Activated naive CD4-positive, alpha-beta T cell treated with anti-CD3 and anti-CD28 coated beads, Interleukin-2, amount 50 U/mL, for 24 hours (primary cell): ENCODE data around the gene RAD51D.

Source experiments
- H3K27ac Mint-ChIP-seq: one replicate; pipeline ENCODE4 v1.8.0; 2021; ENCODE audit warnings: mild to moderate bottlenecking, mixed read lengths
- H3K27me3 Mint-ChIP-seq: one replicate; pipeline ENCODE4 v1.8.0; 2021; ENCODE audit warnings: mixed read lengths
- H3K36me3 Mint-ChIP-seq: one replicate; pipeline ENCODE4 v1.8.0; 2021; ENCODE audit warnings: mixed read lengths
- H3K4me1 Mint-ChIP-seq: one replicate; pipeline ENCODE4 v1.8.0; 2021; ENCODE audit warnings: mixed read lengths
- H3K4me3 Mint-ChIP-seq: one replicate; pipeline ENCODE4 v1.8.0; 2021; ENCODE audit warnings: mild to moderate bottlenecking, mixed read lengths
- H3K9me3 Mint-ChIP-seq: one replicate; pipeline ENCODE4 v1.8.0; 2021; ENCODE audit warnings: mixed read lengths

The RAD51D gene

GRCh38 chr17:35073991-35074627, 45.6 kb downstream of the RAD51D start:
- Mint-ChIP-seq H3K4me1 (peaks cover 71% of the 10 kb centered on the region), H3K27ac (peak overlapping the region; percentile 93), H3K4me3 (peak overlapping the region; percentile 73), H3K27me3 (no peaks in the 10 kb centered on the region), H3K9me3 (no peaks in the 10 kb centered on the region), H3K36me3 (peaks cover 4% of the 10 kb centered on the region)

DNA sequence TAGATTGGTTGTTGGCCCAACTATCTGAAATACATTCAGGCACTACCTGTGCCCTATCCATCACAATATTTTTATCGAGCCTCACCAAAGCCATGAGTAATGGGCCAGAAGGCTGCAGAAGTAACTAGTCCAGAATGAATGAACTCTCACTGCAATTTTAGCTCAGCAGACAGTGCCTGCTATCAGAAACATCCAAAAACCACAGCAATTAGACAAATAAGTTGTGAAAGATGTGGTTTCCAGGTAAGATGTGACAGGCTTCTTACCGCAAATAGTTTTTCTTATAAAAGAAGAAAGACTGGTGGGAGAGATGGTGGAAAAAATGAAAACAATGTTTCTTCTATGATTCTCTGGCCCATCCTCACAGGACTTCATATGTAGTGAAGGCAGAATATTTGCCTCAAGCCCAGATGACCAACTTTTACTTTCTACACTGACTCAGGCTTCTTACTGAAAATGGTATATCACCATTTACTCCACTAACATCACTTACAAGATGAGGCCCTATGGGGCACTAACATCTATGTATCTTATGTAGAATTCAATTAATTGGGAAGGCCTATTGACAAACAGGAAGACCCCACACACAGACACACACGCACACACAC, 46.4 kb downstream of the RAD51D start:
- Mint-ChIP-seq H3K4me3 (peak overlapping the region; percentile 73), H3K27me3 (no peaks in the 10 kb centered on the region), H3K36me3 (peaks cover 6% of the 10 kb centered on the region), H3K9me3 (no peaks in the 10 kb centered on the region), H3K4me1 (peaks cover 75% of the 10 kb centered on the region), H3K27ac (peak overlapping the region; percentile 93)

DNA sequence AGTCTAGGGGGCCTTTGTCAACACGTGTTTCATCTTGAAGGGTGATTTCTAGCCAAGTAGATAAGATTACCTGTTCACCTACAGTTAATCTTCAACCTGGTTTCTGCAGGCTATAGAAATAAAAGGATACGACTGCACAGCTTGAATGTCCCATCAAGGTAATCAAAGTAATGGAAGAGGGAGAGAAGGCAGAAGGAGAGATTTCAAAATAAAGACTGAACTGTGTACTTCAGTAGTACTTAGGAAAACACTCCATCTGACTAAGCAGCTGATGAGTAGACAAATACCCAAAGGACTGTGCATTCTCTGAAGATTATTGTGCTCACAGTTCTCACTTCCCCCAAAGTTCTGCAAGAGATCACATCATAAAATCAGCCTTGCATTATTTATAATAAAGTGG, 50.3 kb downstream of the RAD51D start:
- H3K9me3 Mint-ChIP-seq = no peaks in the 10 kb centered on the region
- H3K27ac Mint-ChIP-seq = peak overlapping the region; percentile 30
- H3K4me1 Mint-ChIP-seq = peaks cover 76% of the 10 kb centered on the region
- no peak overlapping the region for H3K4me3 Mint-ChIP-seq
- H3K27me3 Mint-ChIP-seq = no peaks in the 10 kb centered on the region
- peaks cover 4% of the 10 kb centered on the region for H3K36me3 Mint-ChIP-seq

GRCh38 chr17:35068249-35068648, 51.4 kb downstream of the RAD51D start:
- H3K9me3 Mint-ChIP-seq = no peaks in the 10 kb centered on the region
- H3K4me1 Mint-ChIP-seq = peaks cover 74% of the 10 kb centered on the region
- H3K4me3 Mint-ChIP-seq = no peak overlapping the region
- H3K27ac Mint-ChIP-seq = no peak overlapping the region
- no peaks in the 10 kb centered on the region for H3K27me3 Mint-ChIP-seq
- H3K36me3 Mint-ChIP-seq = peaks cover 4% of the 10 kb centered on the region

DNA sequence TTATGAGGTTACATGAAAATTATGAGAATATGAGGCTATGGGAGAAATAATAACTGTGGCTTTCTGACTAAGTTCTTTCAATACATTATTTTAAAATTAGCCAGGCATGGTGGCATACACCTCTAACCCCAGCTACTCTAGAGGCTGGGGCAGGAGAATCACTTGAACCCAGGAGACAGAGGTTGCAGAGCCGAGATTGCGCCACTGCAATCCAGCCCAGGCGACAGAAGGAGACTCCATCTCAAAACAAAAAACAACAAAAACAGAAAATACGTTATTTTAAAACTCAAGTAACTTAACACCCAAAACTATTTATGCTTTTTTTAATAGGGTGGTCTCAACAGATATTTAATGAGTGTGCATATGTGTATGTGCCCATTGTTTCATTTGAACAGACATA, 53.8 kb downstream of the RAD51D start:
- Mint-ChIP-seq H3K27ac (no peak overlapping the region), H3K9me3 (no peaks in the 10 kb centered on the region), H3K36me3 (peaks cover 7% of the 10 kb centered on the region), H3K27me3 (no peaks in the 10 kb centered on the region), H3K4me1 (peaks cover 72% of the 10 kb centered on the region), H3K4me3 (no peak overlapping the region)

DNA sequence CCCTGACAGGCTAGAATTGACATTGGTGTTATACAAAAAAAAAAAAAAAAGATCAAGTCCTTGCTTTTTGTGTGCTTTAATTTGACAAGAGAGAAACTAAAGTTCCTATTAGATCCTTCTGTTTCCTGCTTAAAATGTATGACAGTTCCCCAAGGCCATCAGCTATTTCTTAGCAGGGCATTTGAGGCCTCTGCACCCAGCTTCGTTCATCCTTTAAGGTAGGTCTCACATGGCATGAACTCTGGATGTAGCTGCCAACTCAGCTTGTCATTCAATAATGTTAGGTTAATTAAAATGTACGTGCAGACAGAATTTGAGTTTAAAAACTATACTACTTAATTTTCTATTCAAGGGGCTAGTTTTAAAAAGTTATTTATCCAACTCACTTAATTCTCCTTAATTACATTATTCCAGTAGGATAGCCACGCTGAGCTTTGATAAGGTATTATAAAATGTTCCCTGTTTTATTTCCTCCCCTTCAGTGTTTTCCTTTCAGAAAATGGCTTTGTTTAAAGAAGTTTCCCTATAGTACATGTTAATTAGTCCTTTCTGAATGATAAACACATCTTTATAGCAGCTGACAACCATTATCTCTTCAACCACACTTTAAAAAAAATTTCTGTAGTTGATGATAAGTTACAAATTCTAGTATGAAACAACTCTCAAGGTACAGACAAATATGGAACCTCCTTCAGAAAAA, 55.0 kb downstream of the RAD51D start:
- Mint-ChIP-seq H3K4me1 (peaks cover 75% of the 10 kb centered on the region), H3K36me3 (peaks cover 12% of the 10 kb centered on the region), H3K4me3 (peak overlapping the region; percentile 55), H3K27ac (peak overlapping the region; percentile 79), H3K27me3 (no peaks in the 10 kb centered on the region), H3K9me3 (no peaks in the 10 kb centered on the region)

GRCh38 chr17:35063514-35064223, 56.0 kb downstream of the RAD51D start, which contains the start of gene RFFL:
Gene RFFL (minus strand): TSS chr17:35063707. CDS start chr17:35026553, 37,154 bp downstream.
- Mint-ChIP-seq H3K27me3 (no peaks in the 10 kb centered on the region), H3K9me3 (no peaks in the 10 kb centered on the region), H3K36me3 (peaks cover 14% of the 10 kb centered on the region)

GRCh38 chr17:35062308-35062707, 57.4 kb downstream of the RAD51D start:
- H3K9me3 Mint-ChIP-seq = no peaks in the 10 kb centered on the region

More at GRCh38 chr17:35063514-35064223, 56.0 kb downstream of the RAD51D start, which contains the start of gene RFFL:
- Mint-ChIP-seq H3K4me1 (peaks cover 69% of the 10 kb centered on the region), H3K4me3 (peak within 1 kb of the TSS; percentile 55), H3K27ac (peak within 1 kb of the TSS; percentile 88)

DNA sequence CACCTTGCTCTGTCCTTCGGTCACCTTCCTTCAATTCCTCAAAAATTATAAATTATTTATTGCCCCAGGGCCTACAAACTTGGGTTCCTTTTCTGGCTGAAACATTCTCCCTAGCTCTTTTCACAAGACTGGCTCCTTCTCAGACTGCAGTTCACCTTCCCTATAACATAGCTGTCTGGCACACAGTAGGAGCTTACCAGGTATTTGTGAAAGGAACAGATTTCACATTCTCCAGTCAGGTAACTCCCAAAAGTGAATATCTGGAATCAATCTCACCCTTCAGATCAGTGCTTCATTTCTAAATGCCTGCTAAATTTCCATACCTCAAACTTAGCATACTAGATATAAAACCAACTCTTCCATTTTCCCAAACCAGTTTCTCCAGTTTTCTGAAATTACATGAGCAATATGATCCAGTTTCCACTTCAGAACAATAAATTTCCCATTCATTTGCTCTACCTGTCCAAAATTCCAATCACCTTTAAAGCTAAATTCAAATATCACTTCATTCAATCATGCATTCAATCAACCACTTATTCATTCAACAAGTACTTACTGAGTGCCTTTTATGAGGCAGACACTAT, 62.2 kb downstream of the RAD51D start:
- H3K36me3 Mint-ChIP-seq = peaks cover 21% of the 10 kb centered on the region
- peak overlapping the region; percentile 31 for H3K27ac Mint-ChIP-seq
- H3K4me3 Mint-ChIP-seq = no peak overlapping the region
- H3K27me3 Mint-ChIP-seq = no peaks in the 10 kb centered on the region
- peaks cover 5% of the 10 kb centered on the region for H3K9me3 Mint-ChIP-seq
- peaks cover 74% of the 10 kb centered on the region for H3K4me1 Mint-ChIP-seq

More at GRCh38 chr17:35062308-35062707, 57.4 kb downstream of the RAD51D start:
- Mint-ChIP-seq H3K36me3 (peaks cover 19% of the 10 kb centered on the region), H3K27ac (peak overlapping the region; percentile 88), H3K4me3 (peak overlapping the region; percentile 55), H3K4me1 (peaks cover 68% of the 10 kb centered on the region), H3K27me3 (no peaks in the 10 kb centered on the region)

DNA sequence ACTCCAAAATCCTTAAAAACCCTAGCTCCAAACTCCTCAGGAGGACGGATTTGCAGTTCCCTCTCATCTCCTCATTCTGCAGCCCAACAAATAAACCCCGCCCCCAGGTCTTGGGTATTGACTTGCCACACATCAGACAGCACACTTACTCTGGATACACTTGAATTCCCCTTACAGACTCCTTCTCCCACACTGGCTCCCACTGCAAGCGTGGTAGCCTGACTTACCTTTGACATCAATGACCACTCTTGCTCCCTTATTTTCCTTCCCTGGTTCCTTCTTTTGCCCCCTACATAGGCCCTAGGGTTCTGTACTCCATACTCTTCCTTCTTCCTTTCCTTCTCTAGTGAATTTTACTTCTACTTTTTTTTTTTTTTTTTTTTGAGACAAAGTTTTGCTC, 63.6 kb downstream of the RAD51D start:
- no peak overlapping the region for H3K4me3 Mint-ChIP-seq
- no peak overlapping the region for H3K27ac Mint-ChIP-seq

GRCh38 chr17:35053204-35053603, 66.5 kb downstream of the RAD51D start:
- no peak overlapping the region for H3K4me3 Mint-ChIP-seq
- peak overlapping the region; percentile 92 for H3K27ac Mint-ChIP-seq

More for the DNA sequence above, 63.6 kb downstream of the RAD51D start:
- Mint-ChIP-seq H3K4me1 (peaks cover 81% of the 10 kb centered on the region), H3K9me3 (peaks cover 9% of the 10 kb centered on the region), H3K36me3 (peaks cover 23% of the 10 kb centered on the region), H3K27me3 (no peaks in the 10 kb centered on the region)

GRCh38 chr17:35052780-35053179, 66.9 kb downstream of the RAD51D start:
- Mint-ChIP-seq H3K27me3 (no peaks in the 10 kb centered on the region), H3K36me3 (peaks cover 11% of the 10 kb centered on the region), H3K9me3 (peaks cover 9% of the 10 kb centered on the region), H3K27ac (peak overlapping the region; percentile 92), H3K4me1 (peaks cover 83% of the 10 kb centered on the region), H3K4me3 (peak overlapping the region; percentile 68)

More at GRCh38 chr17:35053204-35053603, 66.5 kb downstream of the RAD51D start:
- H3K9me3 Mint-ChIP-seq = peaks cover 9% of the 10 kb centered on the region
- peaks cover 88% of the 10 kb centered on the region for H3K4me1 Mint-ChIP-seq
- H3K27me3 Mint-ChIP-seq = no peaks in the 10 kb centered on the region
- H3K36me3 Mint-ChIP-seq = peaks cover 12% of the 10 kb centered on the region

- Mint-ChIP-seq H3K27ac (peak overlapping the region; percentile 92), H3K9me3 (peaks cover 9% of the 10 kb centered on the region), H3K4me1 (peaks cover 79% of the 10 kb centered on the region), H3K27me3 (no peaks in the 10 kb centered on the region), H3K4me3 (peak overlapping the region; percentile 68), H3K36me3 (peaks cover 7% of the 10 kb centered on the region)
Observed at GRCh38 chr17:35052241-35052610, 67.4 kb downstream of the RAD51D start.

GRCh38 chr17:35051579-35052240, 68.0 kb downstream of the RAD51D start:
- Mint-ChIP-seq H3K9me3 (peaks cover 9% of the 10 kb centered on the region), H3K36me3 (peaks cover 7% of the 10 kb centered on the region), H3K4me1 (peaks cover 80% of the 10 kb centered on the region), H3K27me3 (no peaks in the 10 kb centered on the region), H3K4me3 (peak overlapping the region; percentile 68), H3K27ac (peak overlapping the region; percentile 92)

DNA sequence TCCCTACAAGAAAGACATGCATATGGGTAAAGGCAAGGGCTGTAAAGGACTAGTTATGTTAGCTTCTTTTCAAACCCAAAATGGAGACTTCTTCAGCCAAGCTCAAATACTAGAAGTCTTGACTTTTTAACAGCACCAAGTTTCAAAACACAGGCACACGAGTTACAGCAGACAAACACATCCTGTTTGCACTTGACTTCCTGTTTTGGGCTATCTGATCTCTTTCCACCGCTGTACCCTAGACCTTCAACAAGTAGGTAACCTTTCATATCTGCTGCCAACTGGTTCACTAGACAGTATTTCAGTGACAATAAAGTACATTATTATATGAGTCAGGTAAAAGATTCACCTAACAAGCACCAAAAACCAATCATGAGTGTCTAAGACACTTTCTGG, 68.5 kb downstream of the RAD51D start:
- peaks cover 9% of the 10 kb centered on the region for H3K9me3 Mint-ChIP-seq
- H3K4me3 Mint-ChIP-seq = peak overlapping the region; percentile 68
- H3K27ac Mint-ChIP-seq = peak overlapping the region; percentile 92
- peaks cover 7% of the 10 kb centered on the region for H3K36me3 Mint-ChIP-seq
- no peaks in the 10 kb centered on the region for H3K27me3 Mint-ChIP-seq
- H3K4me1 Mint-ChIP-seq = peaks cover 81% of the 10 kb centered on the region
